ENCODE data around the gene TLCD1.

TLCD1 gene

DNA sequence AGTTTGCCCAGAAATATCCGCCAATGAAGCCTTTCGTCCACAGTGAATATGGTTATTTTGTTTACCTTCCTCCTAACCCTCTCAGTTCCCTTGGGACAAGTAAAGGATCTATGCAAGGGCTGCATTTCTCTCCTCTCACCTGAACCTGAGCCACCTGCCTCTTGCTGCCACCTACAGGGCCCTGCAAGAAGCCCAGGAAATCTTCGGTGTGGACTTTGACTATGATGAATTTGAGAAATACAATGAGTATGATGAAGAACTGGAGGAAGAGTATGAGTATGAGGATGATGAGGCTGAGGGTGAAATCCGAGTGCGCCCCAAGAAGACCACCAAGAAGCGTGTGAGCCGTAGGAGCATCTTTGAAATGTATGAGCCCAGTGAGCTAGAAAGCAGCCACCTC lies 50.1 kb downstream of the TLCD1 start:
- POLR2A ChIA-PET (ENCODE audit: low non-redundant PET) = no interaction called here
- H3K27ac ChIP-seq = no peak overlapping the region
- DNase-seq (ENCODE audit: low spot score) = peak; percentile 49
- TF ChIP-seq, protein P1, sequence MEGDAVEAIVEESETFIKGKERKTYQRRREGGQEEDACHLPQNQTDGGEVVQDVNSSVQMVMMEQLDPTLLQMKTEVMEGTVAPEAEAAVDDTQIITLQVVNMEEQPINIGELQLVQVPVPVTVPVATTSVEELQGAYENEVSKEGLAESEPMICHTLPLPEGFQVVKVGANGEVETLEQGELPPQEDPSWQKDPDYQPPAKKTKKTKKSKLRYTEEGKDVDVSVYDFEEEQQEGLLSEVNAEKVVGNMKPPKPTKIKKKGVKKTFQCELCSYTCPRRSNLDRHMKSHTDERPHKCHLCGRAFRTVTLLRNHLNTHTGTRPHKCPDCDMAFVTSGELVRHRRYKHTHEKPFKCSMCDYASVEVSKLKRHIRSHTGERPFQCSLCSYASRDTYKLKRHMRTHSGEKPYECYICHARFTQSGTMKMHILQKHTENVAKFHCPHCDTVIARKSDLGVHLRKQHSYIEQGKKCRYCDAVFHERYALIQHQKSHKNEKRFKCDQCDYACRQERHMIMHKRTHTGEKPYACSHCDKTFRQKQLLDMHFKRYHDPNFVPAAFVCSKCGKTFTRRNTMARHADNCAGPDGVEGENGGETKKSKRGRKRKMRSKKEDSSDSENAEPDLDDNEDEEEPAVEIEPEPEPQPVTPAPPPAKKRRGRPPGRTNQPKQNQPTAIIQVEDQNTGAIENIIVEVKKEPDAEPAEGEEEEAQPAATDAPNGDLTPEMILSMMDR (conservative IDR thresholded peaks at IDR 0.05; ENCODE audit: low read depth) = 0 out of 2 replicates have a peak, but pooled peaks have one; percentile 23
- CTCF ChIA-PET = interaction anchor here (0.9 to 1.8 kb wide), 3 partner anchors 13 to 32 kb away, joined by 3 to 5 read pairs (median 3); no protein-coding TSS in a partner anchor

DNA sequence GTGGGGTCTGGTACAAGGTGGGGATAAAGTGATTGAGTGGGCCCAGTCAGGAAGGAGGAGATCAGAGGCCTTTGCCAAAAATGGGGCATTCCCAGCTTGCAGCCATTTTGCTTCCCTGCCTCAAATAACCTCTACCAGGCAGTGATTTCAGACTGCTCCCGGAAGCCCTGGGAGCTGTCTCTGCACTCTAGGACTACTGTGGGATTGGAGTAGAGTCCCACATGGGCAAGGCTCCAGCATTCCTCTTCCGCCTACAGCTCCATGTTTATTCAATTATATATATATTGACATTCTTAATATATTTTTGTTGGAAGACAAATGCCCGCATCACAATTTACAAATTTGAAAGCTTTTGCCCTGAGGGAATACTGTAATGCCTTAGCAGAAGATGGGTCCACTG lies 50.5 kb downstream of the TLCD1 start:
- no peak for DNase-seq (ENCODE audit: low spot score)
- POLR2A ChIA-PET (ENCODE audit: low non-redundant PET) = interaction anchor here (0.7 kb wide), 1 partner anchor 13 kb away, joined by 3 read pairs; no protein-coding TSS in a partner anchor
- H3K27ac ChIP-seq = no peak overlapping the region
- TF ChIP-seq, protein P1 (conservative IDR thresholded peaks at IDR 0.05; ENCODE audit: low read depth) = no peak
- CTCF ChIA-PET = interaction anchor here (0.9 to 1.8 kb wide), 5 partner anchors 8 to 32 kb away, joined by 3 to 5 read pairs (median 3); no protein-coding TSS in a partner anchor
